8988T (cell line): ENCODE data around the gene CLDN16.
A peak's percentile ranks its signal among the peaks of the same experiment; 100 is the strongest.

ENCODE experiments used
- DNase-seq: peaks from one replicate; pipeline ENCODE4 v3.0.0; 2011

CLDN16 gene, protein sequence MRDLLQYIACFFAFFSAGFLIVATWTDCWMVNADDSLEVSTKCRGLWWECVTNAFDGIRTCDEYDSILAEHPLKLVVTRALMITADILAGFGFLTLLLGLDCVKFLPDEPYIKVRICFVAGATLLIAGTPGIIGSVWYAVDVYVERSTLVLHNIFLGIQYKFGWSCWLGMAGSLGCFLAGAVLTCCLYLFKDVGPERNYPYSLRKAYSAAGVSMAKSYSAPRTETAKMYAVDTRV

DNA sequence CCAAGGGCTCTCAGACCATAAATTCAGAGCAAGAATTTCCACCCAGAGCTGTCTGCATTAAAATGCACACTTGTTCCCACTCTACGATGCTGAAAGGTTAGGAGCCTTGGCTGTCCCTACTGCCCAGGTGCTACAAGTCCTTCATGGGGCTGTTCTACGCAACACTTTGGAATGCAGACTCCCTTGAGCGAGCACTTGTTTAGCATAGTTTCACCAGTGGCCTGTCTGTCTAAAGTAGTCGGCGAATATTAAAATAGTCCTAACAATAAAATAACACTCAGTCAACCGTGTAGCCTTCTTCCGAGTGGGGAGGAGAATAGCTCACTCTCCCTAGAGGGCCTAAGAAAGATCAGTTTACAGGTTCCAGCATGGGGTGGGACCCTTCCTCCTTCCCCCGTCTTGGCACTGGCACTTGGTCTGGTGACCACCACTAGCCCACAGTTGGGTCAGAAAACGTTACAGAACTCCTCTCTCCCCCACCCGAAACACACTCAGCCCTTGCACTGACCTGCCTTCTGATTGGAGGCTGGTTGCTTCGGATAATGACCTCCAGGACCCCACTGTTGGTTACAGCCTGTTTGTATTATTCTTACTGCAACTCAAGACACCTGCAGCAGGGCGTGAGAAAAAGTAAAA lies at the start of gene CLDN16:
Gene CLDN16, plus strand, starts transcription at position 586 of the 636 bp plus-strand sequence. CDS start 167 bp downstream, outside the sequence.
- no peak for DNase-seq

DNA sequence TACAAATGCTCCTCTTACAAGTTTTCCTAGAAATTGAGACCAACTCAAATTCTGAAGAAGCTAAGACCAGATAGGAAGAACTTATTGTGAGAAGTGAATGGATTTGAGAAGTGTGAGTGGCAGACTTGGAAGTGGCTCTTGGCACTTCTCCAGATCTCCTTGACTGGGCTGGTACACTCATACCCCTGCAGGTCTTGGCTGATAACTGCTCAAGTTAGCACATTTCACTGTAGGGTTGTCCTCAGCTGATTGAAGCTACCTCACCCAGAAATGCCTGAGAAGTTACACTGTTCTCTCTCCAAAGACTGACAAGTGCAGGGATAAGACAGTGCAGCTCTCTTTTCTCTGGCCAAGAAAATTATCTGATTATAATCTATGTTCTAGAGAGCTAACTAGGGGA lies 49.2 kb upstream of the CLDN16 start:
- no peak for DNase-seq

DNA sequence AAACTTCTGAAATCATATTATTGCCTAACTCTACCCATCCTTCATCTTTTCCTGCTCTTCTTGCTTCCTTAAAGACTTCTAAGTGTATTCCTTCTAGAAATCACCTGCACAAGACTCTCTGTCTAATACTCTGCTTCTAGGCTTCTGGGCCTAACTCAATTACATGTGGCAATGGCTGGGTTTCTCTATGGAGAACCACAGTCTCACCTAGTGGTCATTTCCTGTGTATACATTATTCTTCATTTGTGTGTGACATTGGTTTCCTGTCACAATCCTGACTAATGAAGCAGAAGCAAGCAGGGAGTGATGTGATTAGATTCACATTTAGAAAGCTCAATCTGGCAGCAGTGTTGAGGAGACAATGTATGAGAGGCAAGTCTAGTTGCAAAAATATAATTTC lies 48.8 kb upstream of the CLDN16 start:
- peak; percentile 13 for DNase-seq

DNA sequence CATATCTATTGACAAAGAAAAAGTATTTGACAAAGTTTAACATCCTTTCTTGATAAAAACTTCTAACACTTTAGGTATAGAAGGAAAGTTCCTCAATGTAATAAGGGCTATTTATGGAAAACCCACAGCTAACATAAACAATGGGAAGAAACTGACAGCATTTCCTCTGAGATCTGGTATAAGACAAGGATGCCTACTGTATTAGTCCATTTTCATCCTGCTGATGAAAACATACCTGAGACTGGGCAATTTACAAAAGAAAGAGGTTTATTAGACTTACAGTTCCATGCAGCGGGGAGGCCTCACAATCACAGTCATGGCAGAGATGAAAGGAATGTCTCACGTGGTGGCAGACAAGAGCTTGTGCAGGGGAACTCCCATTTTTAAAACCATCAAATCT lies 47.9 kb upstream of the CLDN16 start:
- DNase-seq: no peak

DNA sequence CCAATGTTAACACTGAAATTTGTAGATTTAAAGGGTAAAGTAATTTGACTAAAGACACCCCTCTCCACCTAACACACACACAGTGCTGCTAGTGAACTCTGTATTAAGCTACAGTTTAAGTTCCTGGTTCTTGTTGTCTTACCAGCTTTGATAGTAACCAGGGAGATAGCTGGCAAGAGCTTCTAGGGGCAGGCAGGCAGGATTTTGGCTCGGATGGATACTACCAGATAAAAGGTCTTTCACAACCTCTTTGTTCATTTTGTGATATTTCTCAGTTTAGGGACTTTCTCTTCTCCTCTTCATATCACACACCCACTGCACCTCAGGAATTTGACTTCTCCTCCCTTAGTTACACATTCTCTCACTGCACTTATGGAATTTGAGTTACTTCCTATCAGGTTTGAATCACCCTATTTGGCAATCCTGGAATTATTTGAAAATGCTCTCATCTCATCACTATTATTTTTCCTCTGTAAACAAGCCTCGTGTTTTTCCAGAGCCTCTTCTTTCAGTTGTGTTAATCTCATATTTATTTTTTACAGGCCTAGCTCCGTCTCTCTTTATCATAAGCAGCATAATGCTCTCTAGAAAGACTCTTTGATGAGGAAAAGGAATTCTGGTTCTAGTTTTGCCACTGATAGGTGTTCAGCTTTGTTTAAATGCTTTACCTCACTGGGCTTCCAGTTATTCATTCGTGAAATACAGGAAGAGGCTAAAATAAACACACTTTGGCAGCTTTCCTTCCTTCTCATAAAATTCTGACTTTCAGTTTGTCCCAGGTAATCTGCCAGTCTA lies 42.7 kb upstream of the CLDN16 start:
- DNase-seq: no peak

DNA sequence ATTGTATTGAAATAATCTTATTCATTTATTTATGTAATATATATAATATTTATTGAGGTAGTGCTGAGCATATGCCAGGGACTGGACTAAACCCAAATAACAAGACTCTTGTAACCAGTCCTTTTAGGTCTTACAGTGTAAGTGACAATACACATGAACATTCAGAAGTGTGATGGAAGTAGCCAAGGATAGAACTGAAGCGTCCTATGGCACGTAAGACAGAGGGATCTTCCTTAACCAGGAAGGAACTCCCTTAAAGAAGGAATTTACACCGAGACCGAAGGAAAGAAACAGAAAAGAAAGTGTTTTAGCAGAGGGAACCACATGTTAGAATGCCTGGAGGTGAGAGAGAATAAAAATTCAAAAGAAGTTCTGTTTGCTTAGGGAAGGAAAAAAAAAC lies 42.1 kb upstream of the CLDN16 start:
- DNase-seq: no peak

DNA sequence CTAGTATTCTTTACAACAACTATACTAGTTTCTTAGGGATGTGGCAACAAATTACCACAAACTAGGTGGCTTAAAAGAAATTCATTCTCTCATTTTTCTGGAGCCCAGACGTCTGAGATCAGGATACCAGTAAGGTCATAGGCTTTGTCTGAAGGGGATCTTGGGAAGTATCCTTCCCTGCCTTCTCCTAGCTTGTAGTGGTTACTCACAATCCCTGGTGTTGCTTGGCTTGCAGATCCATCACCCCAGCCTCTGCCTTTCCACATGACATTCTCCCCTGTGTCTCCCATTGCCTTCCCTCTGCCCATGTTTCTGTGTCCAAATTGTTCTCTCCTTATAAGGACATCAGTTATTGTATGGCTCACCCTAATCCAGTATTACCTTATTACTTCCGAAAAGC lies 41.4 kb upstream of the CLDN16 start:
- no peak for DNase-seq

DNA sequence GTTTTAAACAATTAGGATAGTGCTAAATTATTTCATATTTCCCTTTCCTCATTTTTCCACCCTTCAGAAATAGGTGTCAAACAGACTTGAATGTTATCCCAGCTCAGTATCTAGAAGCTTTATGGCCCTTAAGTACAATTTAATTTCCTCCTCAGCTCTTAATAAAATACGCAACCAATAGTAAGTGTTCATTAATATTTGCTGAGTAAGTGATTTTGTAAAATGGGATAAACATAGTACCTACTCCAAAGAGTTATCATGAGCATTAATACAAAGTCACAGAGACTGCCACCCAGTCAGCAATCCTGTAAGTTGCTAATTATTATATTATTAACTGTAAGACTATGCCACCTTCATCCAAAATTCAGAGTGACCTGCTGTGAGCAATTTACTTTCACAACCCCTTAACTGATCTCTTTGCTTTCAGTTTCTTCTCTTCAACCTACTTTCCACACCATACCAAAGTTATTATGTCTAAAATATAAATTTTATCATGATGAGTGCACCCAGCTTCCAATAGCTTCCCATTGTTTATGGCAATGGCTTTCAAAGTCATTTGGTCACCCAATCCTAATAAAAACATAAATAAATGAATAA lies 35.0 kb upstream of the CLDN16 start:
- DNase-seq: no peak

DNA sequence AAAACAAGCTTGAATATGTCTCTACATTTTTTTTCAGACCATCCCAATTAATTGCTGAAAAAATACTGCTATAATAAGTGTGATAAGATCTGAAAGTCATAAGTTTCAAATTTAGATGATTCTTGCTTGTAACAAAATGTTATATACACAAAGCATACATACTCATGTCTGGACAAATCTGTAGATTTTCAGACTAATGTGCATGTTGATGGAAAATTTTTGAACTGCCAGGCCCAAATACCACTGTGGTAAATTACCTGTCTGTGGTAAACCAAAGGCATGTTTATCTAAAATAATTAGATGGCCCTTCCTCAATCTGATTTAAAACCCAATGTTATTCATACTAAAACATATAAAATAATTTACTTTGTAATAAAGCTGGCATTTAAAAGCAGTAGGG lies 31.7 kb upstream of the CLDN16 start:
- no peak for DNase-seq

DNA sequence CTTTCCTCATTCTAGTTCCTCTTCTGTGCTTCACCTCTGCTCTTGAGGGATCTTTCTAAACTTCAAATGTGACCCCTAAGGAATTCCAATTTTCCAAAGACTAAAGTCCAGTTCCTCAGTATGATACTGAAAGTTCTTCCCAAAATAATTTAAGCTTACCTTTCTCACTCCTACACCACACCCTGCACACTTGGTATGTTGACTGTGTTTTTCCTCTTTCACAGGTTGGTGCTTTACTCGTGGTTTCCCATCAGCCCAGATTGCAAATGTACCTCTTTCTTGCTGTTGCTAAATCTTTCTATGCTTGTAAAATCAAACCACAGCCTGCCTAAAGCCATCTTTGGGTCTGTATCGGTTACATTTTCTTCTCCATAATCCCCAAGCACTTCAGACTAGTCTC lies 30.5 kb upstream of the CLDN16 start:
- no peak for DNase-seq

DNA sequence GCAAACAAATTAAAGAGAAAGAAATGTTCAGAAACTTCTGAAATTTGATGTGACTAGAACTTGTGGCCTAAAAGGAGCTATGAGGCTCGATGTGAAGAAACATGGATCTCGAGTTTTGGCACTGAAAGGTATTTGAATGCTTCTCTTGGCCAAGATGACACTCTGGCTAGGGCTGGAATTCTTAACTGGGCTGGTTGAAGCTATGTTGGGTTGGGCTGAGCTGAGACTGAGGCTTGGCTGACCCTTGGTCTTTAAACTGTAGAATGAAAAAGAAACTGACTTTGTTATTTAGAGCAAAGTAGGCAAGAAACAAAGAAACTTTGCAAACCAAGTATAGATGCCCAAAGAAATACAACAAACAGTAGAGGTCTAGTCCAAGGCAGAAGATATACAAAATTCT lies 28.1 kb upstream of the CLDN16 start:
- no peak for DNase-seq

DNA sequence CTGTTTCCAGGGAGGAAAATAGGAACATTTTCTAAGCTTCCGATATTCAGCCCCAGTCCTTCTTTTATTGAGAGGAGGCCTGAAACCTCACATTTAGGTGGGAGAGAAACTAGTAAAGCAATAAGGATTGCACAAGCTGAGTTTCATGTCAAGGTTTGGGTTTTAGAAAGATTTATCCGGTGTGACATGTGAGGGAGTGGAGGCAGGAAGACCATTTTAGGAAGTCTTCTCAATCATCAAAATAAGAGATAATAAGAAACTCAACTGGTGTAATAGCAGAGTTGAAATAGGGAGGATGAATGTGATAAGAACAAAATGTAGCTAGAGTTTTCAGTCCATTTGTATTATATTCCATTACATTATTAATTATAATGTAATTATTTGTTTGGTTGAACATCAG lies 27.7 kb upstream of the CLDN16 start:
- DNase-seq: no peak

DNA sequence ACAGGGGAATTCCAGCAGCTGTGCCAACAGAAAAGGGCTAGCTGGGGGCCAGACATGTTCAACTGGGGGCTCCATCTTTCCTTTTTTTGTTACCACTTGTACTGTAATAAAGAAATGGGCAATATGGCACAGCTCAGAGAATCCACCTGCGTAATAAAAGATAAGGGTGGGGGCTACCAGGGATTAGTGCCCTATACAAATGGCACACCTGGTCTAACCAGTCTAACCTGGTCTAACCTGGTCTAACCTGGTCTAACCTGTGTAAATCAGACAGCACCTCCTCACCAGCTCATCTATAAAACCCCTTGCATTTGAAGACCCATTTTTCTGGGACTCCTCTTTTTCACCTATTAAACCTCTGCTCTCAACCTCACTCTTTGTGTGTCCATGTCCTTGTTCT lies 26.2 kb upstream of the CLDN16 start:
- DNase-seq: no peak

DNA sequence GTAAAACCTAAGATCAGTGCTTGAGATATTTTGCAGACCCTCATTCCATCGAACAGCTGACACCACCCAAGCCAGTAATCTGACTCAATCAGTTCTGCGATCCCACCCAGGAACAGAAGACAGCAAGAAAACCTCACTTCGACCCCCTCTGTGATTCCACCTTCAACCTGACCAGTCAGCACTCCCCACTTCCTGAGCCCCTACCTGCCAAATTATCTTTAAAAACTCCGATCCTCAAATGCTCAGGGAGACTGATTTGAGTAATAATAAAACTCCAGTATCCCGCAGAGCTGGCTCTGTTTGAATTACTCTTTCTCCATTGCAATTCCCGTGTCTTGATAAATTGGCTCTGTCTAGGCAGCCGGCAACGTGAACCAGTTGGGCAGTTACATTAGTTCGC lies 25.7 kb upstream of the CLDN16 start:
- no peak for DNase-seq

DNA sequence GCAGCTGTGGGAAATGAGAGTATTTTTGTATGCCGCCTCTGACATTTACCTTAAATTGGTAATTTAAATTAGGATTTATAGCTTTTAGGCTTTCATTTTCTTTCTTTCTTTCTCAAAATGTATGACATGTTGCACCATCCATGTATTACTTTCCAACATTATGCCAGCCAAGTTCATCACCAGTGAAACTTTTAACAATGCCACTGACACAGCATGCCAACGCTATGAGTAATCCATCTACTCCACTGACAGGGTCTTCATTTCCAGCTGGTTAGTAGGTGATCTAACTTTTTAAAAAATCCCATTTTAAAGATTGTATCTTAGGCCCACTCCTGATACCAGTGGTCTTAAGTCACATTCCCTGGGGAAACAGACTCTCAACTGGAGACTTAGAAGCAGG lies 21.8 kb upstream of the CLDN16 start:
- DNase-seq: no peak

DNA sequence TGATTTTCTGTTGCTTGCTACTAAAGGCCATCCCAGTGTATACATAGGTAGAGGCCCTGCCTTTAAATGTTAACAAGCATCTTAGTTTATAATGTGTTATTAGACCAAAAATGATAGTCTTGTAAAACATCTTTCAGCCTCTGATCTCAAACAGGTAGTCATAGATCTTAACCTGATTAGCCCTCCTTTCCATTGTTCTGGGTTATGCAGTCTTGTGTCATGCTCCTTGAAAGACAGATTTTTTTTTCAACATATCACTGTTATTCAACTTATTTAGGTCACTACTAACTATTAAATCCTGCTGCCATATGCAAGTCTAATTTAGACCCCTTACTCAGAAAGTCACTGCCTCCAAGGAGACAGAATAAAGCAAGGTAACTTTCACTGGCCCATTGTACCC lies 19.1 kb upstream of the CLDN16 start:
- no peak for DNase-seq

DNA sequence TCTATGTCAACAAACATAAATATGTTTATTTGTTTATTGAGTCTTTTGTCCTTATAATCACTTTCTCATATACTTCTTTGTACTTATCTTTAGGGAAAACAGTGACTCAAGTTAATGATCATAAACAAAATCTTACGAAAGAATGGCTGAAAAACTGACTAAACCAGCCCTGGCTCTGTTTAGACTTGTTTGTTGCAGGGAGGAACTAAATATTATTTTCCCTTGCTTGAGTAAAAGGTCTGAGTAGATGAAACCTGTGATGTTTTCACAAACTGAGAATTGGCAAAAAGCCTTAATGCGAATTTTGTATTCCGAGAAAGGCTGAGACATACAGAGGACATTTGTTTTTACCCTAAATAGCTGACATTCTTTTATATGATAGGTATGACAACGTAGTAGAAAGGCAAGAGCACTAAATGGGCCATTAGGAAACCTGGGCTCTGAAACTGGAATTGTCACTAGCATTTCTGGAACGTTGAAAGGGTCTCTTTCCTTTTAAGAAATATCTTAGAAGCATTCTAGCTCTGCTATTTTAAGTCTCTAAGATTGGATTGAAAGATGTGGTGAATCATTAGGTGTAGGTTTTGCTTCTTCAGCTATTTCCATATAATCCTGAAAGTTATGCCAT lies 18.2 kb upstream of the CLDN16 start:
- DNase-seq: no peak

DNA sequence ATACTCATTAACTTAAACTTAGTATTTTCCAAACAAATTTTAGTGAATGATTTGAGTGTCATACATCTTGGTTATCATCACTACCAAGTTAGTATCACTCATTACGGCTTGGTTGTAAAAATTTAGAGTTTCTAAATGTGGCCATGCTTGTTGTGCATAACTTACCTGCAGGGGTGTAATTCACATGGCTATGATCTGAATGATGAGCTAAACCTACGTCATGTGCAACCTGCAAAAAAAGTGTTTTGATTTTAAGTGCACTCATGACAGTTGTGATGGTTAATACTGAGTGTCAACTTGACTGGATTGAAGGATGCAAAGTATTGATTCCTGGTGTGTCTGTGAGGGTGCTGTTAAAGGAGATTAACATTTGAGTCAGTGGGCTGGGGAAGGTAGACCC lies 17.6 kb upstream of the CLDN16 start:
- DNase-seq: no peak

DNA sequence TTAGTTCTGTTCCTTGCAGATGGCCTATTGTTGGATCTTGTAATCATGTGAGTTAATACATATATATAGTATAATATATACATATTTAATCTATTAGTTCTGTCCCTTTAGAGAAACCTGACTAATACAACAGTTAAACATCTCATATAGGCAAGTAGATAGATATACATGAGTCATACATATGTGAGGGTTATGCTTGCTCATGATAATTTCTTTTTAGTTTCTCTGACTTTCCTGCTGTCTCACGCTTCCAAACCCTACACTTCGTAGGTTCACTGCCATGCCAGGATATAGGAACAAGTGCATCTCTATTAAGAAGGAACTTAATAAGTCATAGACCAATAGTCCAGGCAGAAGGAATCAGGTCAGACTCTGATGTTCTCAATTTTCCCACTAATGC lies 16.8 kb upstream of the CLDN16 start:
- DNase-seq: no peak

DNA sequence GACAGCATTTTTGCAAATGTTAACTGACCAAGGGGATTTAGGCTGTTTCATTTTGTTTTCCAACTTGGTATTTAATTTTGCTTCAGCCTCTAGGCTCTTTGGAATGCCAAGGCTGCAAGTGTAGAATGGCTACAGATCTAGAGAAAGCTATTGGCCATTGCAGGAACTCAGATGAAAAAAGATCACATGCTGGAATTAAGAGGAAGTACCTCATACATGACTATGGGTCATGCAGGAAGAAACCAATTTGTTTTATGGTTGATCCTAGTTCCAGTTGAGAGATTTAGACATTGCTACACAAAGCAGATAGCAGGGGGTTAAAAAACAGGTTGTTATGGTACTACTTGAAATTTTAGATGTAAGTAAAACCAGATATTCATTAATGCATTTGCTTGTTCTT lies 12.7 kb upstream of the CLDN16 start:
- no peak for DNase-seq

DNA sequence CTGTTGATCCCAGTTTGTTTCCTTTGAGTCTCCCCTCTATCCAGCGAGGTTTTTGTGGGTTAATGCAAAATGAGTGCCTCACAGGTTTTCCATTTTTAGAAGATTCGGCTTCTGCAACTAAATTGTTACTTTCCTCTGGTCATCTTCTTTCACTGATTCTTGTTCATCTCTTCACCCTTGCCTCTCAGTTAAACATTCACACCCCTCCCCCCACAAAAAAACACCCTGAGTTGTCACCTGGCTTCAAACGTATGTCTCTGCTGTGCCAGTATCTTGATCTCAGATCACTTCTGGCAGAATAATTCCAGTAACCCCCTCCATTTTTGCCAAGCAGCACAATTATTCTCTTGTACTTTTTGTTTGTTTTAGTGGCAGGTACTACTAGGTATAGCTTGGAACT lies 12.3 kb upstream of the CLDN16 start:
- DNase-seq: no peak

DNA sequence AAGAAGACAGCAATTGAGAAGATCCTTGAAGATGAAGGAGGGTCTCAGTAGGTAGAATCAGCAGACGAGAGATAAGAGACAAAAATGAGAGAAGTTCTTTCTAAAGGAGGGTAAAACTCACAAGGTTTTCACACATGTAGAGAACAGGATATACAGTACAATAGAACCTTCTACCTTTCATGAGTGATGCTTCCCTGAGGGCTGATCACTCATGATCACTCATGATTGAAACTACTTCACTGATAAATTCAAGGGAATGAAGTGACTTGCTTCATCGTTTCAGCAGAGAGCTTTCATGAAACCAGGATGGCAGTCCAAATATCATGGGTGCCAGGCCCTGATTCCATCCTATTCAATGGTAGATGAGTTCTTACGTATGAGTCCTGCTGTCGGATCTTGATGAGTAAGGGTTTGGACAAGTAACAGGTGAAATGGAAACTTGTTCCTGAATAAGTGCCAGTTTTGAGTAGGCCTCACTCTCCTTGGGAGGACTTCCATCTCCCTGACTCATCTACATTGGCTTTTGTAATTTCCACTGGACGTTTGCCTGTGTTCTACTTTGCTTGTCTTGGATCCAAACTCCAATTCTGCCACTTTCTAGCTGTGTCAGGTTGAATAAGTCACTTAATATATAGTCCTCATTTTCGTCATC lies 9.6 kb upstream of the CLDN16 start:
- DNase-seq: no peak

DNA sequence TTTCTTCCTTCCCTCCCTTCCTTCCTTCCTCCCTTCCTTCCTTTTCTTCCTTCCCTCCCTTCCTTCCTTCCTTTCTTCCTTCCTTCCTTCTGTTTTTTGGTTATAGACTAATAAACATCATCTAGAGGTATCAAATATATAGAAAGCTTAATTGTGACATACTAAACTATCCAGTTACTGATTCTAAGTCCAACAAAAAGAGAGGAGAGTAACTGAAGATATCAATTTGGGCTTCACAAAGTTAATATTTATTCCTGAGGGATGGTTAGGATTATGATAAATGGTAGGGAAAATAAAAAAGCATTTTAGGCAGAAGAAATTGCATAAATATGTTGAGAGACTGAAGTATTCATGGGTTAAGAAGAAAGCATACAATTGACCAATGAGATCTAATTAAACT lies 7.8 kb upstream of the CLDN16 start:
- DNase-seq: no peak
